Activated naive CD4-positive, alpha-beta T cell treated with anti-CD3 and anti-CD28 coated beads, Interleukin-2, amount 50 U/mL, for 16 hours (primary cell): ENCODE measurements around the gene CA14.
A peak's percentile ranks its signal among the peaks of the same experiment; 100 is the strongest.
"Not testable (repeated sequence)": the region's sequence is repeated elsewhere in the genome, so short reads cannot be mapped to it uniquely, and the experiment has no call there.

Source experiments
- DNase-seq: peaks from one replicate; pipeline ENCODE4 v3.0.0-alpha.2; 2020

CA14 gene

DNA sequence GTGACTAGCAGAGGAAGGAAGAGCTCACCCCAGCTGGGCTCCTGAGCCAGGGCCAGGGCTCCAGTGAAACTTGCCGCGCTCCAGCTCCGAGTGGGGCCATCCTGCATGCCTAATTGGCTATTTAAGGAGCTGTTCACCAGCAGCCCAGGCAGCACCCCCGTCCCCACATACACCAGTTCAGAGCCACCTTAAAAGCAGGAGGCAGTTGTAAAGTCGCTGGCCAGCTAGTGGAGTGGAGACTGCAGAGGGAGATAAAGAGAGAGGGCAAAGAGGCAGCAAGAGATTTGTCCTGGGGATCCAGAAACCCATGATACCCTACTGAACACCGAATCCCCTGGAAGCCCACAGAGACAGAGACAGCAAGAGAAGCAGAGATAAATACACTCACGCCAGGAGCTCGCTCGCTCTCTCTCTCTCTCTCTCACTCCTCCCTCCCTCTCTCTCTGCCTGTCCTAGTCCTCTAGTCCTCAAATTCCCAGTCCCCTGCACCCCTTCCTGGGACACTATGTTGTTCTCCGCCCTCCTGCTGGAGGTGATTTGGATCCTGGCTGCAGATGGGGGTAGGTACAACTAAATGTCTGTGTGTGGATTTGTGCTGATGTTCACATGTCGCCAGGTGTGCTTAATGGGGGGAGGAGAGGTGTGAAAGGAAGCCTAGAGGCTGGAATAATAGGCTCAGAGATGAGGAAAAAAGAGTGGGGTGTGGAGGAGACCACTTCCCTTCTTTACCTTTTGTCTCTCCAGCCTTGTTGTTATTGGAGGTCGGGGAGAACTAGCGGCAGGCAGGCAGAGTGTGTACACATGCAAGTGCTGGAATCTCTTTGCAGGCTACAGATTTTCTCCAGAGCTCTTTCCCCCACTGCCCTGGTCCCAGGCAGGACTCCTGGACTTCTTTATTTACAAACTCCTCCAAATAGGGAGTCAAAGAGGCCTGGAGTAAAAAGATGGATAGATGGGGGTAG lies at the start of gene CA14:
Gene CA14, plus strand, starts transcription at position 151 of the 962 bp plus-strand sequence. Its CDS starts 355 bp downstream, at position 506.
- DNase-seq, result no peak

DNA sequence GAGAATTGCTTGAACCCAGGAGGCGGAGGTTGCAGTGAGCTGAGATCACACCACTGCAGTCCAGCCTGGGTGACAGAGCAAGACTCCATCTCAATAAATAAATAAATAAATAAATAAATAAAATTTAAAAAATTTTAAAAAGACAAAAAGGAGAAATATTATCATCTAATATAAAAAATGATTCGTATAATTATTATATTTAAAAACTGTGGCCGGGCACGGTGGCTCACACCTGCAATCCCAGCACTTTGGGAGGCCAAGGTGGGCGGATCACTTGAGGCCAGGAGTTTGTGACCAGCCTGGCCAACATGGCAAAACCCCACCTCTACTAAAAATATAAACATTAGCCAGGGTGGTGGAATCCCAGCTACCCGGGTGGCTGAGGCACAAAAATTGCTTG lies 49.1 kb upstream of the CA14 start:
- DNase-seq, result not testable (repeated sequence)

DNA sequence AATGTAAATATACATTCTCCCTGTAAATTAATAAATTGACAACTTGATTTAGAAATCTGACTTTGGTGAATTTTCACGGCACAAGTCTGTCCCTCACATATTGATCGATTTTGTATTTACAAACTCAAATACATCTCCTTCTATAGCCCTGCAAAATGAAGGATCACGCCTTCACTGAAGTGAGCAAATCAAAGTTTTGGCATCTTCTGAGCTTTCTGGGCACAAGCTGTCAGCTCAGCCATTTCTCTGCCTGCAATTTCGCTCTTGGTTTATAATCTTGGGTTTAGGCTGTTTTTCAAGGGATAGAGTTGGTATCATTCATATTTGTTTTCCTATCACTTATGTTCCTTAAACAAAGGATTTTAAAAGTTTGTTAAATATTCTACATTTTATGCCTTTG lies 47.5 kb upstream of the CA14 start:
- no peak for DNase-seq

DNA sequence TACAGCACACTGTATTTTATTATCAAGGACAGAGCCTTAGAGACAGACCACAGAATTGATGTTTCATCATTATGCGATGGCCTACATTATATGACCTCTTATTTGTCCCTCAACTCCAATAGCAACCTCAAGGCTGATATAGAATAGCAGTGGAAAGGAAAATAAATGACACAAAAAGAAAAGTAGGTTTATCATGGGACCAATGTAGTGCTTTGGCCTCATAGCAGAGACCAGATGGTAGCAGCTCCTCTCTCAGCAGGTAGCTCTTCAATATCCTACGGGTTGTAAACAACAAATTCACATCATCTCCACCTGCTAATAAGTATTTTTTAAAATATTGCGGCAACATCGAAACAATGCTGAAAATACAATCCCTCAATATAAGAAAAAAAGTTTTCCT lies 46.9 kb upstream of the CA14 start:
- no peak for DNase-seq

DNA sequence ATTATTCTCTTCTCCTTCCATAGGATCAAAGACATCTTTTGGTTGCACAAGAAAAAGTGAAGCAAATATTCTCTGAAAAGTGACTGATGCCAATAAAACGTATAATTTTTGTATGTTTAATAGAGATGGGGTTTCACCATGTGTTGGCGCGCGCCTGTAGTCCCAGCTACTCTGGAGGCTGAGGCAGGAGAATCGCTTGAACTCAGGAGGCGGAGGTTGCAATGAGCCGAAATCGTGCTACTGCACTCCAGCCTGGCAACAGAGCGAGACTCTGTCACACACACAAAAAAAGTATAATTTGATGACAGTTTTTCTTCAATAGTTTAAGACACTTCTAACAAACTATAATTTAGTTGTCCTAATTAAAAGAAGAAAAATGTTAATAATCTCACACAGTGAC lies 45.5 kb upstream of the CA14 start:
- DNase-seq, result no peak

DNA sequence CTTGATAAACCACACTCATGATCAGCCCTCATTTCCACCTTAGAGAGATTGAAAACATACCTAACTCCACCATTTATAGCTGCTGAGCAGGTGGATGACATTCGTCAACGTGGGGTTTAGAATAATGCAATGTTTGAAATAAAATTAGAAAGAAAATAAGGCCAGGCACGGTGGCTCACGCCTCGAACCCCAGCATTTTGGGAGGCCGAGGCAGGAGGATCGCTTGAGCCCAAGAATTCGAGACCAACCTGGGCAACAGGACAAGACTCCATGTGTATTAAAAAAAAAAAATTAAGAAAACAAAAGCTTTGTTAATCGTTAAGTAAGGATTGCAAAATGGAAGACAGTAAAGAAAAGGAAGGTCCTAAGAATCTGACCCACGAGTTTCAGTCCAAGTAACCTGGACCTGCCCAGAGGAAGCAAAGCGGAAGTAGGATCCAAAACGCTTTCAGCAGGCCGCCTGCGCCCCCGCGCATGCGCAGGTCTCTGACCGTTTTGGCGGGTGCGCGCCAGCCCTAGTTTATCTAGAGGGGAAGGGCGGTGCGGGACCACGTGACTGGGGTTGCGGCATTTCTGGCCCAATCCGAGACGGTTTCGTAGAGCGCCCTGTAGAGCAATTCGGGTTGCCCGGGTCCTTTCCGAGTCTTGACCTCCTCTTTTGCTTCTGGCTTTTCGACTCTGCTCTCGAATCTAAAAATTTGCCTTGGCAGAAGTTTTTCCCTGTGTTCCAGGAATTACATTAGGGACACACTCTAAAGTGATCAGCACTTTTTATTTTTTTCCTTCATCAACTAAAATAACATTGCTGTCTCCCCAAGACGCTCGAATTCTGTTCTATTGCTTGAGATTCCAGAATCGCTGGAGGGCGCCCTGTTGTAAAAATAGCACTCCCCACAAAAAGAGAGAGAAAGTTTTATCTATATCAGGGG lies 44.1 kb upstream of the CA14 start:
- DNase-seq, result peak; percentile 92

DNA sequence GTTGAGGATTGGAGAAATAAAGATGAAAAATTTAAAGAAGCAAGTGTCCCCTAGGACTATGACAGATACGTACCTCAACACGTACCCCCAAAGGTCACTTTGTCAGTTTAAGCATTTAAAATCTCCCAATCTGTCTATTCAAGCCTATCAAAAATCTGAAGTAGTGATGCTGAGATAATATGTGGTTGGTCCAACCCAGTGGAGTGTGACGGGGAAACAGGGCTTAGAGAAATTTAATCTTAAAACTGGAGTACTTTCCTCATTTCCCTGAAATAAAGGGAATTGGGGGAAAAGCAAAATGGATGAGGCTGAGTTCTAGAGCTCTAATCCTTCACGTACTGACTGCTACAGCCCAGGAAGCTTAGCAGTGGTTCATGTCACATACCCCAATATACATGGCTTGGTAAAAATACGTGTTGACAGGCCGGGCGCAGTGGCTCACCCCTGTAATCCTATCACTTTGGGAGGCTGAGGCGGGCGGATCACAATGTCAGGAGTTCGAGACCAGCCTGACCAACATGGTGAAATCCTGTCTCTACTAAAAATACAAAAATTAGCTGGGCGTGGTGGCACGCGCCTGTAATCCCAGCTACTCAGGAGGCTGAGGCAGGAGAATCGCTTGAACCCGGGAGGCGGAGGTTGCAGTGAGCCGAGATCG lies 43.3 kb upstream of the CA14 start:
- not testable (repeated sequence) for DNase-seq

DNA sequence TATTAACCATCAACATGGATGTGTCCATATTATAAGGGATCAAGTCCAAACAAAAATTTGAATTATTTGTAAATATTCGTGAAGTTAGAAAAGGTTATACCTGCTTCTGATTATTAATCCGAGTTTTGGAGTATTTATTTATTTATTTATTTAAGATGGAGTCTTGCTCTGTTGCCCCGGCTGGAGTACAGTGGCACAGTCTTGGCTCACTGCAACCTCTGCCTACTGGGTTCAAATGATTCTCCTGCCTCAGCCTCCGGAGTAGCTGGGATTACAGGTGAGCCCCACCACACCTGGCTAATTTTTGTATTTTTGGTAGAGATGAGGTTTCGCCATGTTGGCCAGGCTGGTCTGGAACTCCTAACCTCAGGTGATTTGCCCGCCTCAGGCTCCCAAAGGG lies 41.7 kb upstream of the CA14 start:
- DNase-seq, result not testable (repeated sequence)

DNA sequence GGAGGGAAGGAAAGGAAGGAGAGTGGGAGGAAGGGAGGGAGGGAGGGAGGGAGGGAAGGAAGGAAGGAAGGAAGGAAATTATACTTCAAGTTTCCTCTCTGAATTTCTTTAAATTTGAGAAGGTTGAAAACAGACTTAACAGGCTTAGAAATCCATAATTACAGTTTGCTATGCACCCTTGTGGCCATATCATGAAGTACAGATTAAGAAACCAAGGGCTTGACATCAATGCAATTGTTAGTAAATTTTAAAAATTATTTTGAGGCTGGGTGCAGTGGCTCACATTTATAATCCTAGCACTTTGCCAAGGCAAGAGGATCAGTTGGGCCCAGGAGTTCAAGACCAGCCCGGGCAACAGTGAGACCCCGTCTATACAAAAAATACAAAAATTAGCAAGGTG lies 36.0 kb upstream of the CA14 start:
- no peak for DNase-seq

DNA sequence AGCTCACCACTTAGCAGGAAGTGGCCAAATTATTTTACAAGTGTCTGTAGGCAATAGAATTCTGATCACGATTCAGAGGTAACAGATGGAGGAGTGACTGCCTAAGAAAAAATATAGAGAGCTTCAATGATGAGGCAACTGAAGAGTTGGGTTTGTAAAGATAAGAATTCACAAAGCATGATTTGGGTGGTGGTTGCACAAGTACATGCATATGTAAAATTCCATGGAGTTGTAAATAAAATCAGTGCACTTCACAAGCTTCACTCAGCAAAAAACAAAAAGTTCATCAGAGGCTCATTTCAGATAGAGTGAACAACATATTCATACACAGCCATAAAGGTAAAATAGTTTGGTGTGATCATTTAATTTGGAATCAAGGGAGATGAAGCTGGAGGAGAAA lies 32.6 kb upstream of the CA14 start:
- DNase-seq, result no peak

DNA sequence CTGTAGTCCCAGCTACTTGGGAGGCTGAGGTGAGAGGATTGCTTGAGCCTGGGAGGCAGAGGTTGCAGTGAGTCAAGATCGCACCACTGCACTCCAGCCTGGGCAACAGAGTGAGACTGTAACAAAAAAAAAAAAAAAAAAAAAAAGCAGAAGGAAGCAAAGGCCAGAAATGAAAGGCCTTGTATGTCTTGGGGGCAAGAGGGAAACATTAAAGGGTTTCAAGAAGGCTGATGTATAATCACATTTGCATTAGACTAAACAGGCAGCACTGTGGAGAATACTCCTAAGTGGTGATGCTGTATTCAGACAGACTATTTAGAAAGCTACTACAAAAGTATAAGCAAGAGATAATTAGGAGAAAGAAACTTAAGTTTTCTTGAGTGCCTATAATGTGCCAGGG lies 32.0 kb upstream of the CA14 start:
- DNase-seq, result no peak

DNA sequence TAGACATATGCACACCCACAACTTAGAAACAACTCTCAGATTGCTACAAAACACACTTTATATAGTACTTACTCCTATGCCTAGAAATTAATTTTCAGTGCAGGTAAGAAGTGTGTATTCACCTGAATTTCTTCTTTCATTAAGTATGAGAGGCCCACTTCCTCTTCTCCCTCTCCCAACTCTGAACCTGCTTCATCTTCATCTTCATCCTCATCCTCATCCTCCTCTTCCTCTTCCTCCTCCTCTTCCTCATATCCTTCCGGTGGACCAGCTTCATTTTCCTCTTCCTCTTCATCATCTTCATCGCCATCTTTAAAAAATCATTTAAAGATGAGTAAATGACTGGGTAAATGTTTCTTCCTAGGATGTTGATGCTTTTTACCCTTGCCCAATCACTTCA lies 31.1 kb upstream of the CA14 start:
- DNase-seq, result no peak

DNA sequence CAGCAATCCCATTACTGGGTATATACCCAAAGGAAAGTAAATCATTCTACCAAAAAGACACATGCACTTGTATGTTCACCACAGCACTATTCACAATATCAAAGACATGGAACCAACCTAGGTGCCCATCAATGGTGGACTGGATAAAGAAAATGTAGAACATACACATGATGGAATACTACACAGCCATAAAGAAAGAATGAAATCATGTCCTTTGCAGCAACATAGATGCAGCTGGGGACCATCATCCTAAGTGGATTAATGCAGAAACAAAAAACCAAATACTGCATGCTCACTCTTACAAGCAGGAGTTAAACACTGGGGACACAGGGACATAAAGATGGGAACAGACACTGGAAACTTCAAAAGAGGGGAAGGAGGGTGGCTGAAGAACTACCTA lies 30.3 kb upstream of the CA14 start:
- no peak for DNase-seq

DNA sequence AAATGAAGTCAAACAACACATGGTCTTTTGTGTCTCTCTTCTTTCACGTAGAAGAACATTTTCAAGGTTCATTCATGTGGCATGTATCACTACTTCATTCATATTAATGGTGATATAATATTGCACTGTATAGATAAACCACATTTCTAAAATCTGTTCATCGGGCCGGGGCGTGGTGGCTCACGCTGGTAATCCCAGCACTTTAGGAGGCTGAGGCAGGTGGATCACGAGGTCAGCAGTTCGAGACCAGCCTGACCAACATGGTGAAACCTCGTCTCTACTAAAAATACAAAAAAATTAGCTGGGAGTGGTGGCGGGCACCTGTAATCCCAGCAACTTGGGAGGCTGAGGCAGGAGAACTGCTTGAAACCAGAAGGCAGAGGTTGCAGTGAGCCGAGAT lies 29.3 kb upstream of the CA14 start:
- DNase-seq, result not testable (repeated sequence)

DNA sequence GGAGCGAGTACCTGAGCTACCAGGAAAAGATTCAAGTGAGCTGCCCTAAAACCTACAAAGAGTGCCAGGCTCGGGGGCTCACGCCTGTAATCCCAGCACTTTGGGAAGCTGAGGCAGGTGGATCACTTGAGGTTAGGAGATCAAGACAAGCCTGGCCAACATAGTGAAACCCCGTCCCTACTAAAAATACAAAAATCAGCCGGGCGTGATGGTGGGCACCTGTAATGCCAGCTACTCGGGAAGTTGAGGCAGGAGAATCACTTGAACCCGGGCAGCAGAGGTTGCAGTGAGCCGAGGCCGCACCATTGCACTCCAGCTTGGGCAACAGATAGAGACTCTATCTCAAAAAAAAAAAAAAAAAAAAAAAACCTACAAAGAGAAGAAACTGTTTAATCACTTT lies 24.7 kb upstream of the CA14 start:
- DNase-seq, result not testable (repeated sequence)

DNA sequence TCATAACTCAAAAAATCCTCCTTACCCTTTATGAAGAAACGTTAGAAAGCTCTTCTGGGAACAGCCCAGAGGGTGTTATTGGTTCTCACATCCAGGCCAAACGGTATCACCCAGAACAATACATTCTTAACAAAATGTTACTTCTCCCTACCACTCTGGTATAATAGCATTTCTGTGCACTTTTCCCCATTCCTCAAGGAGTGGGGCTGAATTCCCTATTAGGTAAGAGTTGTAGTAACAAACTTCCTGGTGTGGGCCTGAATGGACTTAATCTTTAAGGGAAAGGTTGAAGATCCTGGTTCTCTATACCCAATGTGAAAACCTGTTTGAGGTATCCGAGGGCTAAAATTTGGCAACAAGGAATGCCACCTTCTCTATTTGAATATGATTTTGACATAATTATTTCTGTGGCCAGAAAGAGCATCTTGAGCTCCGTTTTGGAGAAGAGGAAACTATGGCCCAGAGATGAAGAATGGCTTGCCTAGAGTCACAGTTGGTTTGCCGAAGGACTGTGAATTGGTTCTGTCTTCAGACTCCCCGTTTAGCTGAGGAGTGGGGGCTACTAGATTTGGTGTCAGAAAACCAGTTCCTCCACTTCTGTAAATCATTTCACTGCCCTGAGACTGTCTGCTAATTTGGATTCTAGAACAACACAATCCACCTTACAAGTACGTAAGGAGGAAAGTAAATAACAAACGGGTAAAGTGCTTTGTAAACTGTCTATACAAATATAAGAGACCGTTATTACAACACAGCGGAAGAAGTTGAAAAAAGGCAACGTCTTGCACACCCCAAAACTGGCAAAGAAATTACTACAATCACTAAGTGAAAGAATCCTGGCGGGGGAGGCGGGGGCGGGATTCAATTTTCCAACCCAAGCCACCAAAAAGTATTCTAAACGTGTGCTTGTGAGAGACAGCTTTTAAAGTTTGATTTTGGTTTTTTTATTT lies 23.9 kb upstream of the CA14 start:
- peak; percentile 60 for DNase-seq

DNA sequence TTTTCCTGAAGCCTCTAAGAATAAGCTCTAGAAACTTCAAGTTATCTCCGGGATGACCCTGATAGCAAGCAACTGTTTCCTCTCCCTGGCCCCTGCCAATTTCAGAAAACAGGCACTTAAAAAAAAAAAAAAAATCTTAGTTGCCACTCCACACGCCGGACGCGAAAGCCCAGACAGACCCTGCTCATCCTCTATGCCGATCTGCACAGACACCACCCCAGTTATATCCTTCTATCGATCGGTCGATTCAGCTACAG lies 23.3 kb upstream of the CA14 start:
- DNase-seq, result no peak

DNA sequence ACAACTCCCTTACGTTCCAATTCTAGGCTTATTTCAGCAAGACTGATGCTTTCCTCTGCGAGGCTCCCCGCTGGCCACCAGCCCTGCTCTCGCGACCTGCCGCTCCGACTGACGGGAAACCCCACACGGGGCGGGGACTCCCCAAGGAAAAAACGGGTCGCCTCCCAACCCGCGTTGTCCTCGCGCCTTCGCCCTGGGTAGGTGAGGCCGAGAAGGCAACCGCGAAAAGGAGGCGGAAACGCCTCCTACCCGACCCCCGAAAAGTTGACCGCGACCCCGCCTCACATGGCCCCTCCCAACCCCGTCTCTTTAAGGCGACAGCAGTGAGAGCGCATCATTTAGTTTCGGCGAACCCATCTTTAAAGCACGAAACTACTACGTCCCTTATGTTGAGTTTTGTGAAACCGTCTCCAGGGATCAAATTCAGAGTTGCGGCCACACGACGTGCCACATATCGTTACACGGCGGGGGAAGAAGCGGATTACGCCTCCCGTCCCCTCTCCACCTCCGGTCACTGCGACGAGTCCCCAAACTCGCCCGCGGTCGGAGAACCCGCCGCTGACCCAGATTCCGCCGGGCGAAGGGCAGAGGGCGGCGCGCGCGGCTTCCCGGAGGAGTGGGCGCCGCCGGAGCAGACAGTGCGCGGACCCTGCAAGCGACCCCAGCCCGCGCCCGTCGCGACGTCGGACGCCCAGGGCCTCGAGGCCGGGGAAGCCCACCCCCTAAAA lies 22.8 kb upstream of the CA14 start:
- peak; percentile 83 for DNase-seq

DNA sequence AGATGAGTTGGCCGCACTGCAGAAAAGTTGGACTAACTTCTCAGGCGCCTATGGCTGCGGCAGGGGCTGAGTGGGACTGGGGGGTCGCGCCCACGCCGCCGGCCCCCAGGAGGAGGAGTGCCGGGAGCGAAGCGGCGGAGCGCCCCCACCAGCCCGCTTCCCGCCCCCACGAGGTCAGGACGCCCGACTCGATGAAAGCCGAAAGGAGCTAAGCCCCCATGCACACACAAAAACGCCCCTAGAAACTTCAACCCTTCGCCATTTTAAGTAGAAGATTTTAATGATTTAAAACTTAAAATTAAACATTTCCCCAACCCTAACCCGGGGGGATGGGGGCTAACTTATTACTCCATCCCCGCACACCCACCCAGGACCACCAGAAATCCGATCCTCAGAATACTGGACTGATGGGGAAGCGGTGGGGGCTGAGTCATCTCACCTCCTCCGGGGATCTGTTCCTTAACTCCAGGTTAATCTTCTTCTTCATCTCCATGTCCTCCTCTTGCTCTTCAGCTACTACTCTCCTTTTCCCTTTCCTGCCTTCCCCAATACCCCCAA lies 22.2 kb upstream of the CA14 start:
- peak; percentile 36 for DNase-seq

DNA sequence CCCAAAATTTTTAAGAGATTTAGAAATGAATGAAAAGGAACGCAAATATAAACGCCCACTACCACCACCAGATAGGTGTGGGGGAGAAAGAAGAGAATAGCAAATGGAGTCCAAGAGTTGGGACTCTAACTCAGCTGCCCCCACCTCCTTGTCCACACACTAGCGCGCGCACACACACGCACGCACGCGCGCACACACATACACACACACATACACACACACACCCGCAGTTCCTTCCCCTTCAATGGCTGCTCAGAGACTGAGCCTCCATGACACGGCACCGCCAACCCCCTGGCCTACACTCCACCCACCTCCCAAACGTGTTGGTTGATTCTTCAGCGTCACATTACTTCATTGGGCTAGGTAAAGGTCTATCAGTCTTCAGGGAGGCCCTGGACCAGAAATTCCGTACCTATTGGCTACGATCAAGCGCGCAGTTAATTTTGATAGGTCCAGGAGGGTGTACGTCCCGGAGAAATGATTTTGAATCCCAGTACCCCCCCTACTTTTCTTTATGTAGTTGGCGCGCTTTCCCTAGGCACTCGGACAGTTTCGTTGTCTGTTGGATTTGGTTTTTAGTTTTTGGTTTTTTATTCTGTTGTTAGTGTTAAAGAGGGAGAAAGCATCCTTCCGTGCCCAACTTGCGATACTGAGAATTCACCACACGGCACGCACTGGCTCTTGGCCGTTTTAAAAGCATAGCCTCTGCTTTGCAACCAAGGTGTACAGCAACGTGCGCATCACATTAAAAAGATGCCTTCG lies 21.5 kb upstream of the CA14 start, which contains the start of gene ANP32E:
Gene ANP32E, minus strand, starts transcription at position 261 of the 762 bp plus-strand sequence. CDS start 326 bp downstream, outside the sequence.
- DNase-seq, result peak; percentile 91
